ENCODE data around the gene ABCC3.
A peak's percentile ranks its signal among the peaks of the same experiment; 100 is the strongest.

ABCC3 gene

DNA sequence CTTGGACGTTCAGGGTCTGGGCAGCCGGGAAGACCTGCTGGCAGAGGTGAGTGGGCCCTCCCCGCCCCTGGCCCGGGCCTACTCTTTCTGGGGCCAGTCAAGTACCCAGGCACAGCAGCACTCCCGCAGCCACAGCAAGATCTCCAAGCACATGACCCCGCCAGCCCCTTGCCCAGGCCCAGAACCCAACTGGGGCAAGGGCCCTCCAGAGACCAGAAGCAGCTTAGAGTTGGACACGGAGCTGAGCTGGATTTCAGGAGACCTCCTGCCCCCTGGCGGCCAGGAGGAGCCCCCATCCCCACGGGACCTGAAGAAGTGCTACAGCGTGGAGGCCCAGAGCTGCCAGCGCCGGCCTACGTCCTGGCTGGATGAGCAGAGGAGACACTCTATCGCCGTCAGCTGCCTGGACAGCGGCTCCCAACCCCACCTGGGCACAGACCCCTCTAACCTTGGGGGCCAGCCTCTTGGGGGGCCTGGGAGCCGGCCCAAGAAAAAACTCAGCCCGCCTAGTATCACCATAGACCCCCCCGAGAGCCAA, 8.6 kb upstream of the ABCC3 start:
- DNase-seq (ENCODE audit: low read depth in 2 of 2, low spot score in 1 of 2) = peak in 1 of 2 donors; percentile 20

DNA sequence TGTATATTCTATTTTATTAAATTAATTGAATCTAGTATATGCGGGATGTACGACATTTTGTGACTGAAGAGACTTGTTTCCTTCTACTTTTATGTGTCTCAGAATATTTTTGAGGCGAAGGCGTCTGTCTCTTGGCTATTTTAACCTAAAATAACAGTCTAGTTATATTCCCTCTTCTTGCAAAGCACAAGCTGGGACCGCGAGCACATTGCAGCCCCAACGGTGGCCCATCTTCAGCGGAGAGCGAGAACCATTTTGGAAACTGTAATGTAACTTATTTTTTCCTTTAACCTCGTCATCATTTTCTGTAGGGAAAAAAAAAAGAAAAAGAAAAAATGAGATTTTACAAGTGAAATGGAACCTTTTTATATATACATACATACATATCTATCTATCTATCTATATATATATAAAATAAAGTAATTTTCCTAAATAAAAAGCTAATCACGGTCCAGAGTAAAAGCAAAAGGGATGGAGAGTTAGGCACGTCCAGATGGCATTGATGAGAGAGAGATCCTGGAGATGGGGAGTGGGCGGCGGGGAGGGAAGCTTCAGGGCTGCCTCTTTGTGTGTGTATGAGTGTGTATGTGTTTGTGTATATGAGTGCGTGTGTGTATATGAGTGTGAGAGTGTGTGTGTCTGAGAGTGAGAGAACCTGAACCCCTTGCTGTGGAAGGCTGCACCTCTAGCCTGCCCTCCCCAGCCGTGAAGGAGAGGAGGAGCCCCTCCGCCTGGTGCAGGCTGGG, 7.5 kb upstream of the ABCC3 start:
- no peak for DNase-seq (ENCODE audit: low read depth in 2 of 2, low spot score in 1 of 2)

DNA sequence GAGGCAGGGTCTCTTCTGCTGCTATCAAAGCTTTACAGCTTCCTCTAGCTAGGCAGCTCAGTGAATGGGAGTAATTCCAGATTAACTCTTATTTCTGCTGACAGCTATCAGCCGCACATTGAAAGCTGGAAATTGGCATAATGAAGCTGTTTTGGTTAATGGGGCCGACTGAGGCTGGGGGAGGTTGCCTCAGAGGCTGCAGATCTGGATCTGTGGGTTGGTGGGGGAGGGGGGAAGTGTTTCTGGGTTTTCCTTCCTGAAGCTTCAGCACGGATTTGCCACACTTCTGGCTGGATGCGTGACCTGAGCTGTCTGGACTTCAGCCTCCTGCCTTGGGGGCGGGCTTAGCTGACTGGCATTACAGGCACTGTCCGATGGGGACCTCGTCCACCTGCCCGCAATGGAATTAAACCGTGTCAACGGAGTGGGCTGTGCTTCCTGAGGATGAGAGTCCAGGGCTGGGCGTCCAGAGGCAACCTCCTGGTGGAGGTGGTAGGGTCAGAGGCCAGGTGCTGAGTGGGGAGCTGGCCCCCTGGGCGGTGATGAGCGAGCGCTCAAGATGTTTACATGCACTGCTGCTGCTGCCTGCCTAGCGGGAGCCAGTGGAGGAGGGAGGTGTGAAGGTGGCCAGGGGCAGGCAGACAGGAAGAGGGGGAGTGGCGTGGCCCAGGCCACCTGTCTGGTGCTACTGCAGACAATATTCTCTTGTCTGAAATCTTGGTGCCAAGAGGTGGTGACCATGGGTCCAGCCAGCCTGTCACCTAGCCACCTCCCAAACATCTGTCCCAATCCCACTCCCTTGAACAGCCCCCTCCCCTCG, 6.7 kb upstream of the ABCC3 start:
- DNase-seq (ENCODE audit: low read depth in 2 of 2, low spot score in 1 of 2) = no peak

DNA sequence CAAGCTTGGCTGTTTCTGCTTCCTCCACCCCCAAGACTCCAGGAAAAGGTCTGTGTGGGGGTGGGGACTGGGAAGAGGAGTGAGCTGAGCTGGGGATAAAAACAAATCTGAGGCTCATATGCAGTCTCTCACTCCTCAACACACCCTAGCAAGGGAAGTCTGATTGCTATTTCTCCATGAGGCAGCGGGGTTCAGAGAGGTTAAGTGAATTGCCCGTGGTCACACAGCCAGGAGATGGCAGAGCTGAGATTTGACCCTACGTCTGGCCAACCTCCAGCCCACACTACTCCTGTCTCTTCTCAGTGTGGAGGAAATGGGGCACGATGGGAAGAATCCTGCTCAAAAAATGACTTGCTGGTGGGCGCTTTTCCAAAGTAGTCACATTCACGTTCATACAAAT, 4.8 kb upstream of the ABCC3 start:
- no peak for DNase-seq (ENCODE audit: low read depth in 2 of 2, low spot score in 1 of 2)

DNA sequence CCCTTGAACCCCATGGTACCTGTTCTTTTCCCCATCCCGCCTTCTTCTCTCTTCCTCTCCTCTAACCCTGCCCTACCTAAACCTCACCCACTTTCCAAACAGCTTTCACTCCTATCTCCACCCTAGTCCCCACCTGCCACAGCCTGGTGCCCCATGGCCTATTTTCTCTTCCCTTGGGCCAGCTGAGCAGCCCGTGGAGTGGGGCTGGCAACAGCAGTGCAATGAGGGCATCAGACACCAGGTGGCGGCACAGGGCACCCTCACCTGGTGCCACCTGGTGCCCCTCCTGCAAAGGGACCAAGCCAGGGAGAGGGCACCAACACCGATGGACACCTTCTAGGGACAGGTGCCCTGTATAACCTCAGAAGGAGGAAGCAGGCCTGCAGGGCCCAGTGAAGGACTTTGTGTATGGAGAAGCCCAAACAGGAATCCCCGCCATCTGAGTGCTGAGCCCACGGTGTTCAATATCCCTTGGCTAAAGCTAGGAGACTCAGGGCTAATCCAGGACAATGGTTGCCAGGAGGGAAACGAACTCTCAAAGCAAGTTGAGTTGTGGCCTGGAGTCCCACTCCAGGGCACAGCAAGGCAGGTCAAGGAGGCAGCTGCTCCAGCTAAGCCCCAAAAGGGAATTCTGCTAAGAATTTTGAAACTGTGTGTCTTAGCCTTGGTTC, 4.0 kb upstream of the ABCC3 start:
- DNase-seq (ENCODE audit: low read depth in 2 of 2, low spot score in 1 of 2) = peak in 1 of 2 donors; percentile 26

DNA sequence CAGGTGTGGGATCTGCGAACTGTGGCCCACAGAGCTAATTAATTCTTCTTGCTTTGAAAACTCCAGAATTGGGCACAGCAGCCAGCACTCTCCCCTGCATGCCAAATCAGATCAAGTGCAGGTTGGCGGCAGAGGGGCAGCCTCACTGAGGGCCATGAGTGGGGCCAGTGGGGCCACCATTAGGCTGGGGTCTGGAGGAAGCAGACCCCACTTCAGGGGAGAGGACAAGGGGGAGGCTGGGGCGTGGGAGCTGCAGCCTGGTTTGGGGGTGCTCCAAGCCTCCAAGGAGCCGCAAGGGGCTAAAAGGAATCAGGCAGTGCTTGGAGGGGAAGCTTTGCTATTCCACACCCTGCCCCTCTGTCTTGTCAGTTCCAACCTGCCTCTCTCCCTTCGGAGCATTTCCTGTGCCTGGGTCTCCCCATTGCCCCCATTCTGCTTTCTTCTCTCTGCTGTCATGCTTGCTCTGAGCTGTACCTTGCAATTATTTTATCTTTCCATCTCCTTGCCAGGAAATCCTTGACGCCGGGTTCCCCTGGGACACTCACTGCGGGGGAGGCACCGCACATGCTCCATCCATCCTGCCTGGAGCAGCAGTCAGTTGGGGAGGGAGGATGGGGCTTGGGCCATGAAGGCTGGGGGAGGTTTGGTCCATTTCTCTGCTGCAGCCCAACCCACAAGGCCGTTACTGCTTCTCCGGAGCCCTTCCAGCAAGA, 3.3 kb upstream of the ABCC3 start:
- DNase-seq (ENCODE audit: low read depth in 2 of 2, low spot score in 1 of 2) = no peak

DNA sequence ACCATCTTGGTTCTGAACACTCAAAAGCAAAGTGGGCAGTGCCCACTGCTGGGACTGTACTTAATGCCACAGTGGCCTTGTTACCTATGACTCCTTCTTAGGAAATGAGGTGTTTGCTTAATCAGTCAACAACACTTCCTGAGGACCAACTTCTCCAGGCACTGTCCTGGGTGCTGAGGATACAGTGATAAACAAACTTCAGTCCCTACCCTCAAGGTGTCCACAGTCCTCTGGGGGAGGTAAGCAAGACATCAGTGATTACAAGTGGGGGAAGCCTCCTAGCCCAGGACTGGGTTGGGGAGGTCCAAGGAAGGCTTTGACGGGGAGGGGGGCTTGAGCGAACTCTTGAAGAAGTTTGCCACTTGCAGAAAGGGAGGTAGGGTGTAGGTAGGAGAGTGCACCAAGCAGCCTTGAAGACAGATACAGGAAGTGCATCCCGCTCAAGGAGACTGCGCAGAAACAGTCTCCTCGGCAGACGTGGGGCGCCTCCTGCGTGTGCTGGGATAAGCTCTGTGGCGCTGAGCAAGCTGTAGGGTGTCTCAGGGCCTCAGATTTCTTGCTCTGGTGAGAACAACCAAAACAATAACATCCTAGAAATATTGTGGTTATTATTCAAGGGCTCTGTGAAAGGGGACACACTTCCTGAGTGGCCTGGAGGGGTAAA, 2.6 kb upstream of the ABCC3 start:
- no peak for DNase-seq (ENCODE audit: low read depth in 2 of 2, low spot score in 1 of 2)

DNA sequence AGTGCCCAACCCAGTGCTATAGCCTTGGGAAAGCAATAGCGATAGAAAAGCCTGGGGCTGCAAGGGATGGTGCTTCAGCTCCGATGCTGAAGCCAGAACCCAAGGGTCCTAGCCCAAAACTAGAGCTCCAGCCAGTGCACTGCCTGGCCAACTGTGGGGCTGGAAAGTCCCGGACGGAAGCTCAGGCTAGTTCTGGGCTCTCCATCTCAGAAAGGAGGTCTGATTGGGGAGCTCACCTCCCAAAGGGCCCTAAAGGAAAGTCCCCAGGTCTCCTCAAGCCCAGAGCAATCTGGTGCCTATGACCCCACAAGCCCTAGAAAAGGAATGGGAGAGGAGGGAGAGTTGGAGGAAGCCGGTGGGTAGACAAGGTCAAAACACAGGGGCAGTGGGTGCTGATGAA, 2.0 kb upstream of the ABCC3 start:
- DNase-seq (ENCODE audit: low read depth in 2 of 2, low spot score in 1 of 2) = no peak

DNA sequence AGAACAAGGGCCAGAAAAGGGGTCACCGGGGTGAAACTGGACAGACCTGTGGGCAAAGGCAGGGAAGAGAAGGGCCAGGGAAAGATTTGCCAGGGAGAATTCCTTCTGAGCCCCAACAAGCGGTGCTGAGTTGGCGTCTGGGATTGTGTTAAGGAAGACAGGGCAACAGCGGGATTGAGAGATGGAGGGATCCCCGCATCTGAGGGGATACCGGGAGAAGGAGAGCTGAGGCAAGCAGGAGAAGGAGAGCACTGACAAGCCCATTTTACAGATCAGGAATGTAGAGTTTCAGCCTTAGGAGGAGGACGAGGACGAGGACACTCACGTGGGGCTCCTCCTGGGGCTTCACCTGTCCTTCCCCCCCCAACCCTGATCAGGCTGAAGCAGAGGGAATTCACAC, 998 bp upstream of the ABCC3 start:
- DNase-seq (ENCODE audit: low read depth in 2 of 2, low spot score in 1 of 2) = no peak

DNA sequence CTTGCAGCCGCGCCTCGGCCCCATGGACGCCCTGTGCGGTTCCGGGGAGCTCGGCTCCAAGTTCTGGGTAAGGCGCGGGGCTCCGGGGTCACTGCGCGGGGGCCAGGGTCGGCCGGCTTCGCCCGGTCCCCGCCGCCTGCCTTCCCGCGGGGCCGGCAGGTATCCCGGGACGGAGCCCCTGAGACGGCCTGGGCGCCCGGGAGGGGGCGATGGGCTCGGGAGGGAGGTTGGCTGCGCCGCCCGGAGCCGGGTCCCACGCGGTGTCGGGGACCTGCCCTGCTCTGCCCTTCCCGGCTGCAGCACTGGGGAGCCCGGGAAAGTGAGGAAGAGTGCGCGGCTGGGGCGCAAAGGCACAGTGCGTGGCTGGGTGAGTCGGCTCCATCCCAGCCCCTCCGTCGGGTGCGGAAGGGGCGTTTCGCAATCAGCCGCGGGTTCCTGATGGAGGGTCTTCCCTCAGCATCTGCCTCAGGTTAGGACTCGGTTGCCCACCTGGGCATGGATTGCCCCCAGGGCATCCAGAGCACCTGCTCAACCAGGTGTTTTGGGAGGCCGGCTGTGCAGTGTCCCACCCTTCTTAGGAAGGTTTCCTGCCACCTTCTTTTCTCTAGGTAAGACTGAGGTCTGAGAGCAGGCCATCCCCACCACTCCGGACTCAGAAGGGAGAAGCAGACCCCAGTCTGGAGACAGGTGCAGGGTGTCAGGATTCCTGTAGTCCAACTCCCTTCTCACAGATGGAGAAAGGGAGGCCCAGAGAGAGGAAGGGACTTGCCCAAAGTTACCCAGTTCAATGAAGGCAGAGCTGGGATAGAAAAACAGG, 442 bp downstream of the ABCC3 start:
- DNase-seq (ENCODE audit: low read depth in 2 of 2, low spot score in 1 of 2) = no peak

DNA sequence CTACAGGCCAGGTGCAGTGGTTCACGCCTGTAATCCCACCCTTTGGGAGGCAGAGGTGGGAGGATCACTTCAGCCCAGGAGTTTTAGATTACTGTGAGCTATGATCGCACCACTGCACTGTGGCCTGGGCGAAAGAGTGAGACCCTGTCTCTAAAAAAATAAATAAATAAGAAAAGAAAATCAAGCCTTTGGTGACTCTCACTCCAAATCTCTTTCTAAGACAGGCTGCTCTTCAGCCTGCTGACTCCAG, 976 bp downstream of the ABCC3 start:
- DNase-seq (ENCODE audit: low read depth in 2 of 2, low spot score in 1 of 2) = no peak

DNA sequence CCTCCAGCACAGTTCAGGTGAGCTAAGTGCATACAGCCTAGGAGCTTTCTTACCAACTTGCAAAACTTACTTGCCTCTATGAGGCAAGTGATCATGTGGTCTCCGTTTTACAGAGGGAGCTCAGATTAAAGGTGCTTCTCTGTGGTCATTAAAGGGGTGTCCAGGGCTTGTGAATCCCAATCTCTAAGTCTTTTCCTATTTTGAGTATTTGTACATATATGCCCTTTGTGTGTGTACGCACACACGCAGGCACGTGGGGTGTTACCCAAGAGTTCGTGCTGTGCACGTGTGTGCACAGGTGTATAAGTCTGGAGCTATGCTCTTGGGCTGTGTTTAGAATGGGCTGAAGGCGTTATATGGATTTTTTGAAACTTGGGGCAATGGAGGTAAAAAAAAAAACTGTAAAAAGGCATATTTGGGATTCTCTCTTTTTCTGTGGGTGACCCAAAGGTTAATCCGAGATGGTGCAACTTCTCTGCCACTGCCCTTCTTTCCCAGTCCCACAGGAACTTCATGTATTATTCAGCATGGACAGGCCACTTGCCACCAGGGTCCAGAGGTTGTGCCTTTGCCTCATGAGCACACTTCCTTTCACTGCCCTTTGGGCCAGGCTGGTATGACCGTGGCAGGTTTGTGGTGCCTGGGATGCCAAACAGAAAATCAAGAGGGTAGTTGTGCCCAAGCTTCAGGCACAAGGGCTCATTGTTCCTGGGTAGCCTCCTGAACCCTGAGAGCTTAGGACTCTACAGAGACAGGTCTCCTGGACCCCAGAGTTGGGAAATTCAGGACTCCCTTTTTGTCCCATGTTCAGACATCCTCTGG, 1.5 kb downstream of the ABCC3 start:
- no peak for DNase-seq (ENCODE audit: low read depth in 2 of 2, low spot score in 1 of 2)

DNA sequence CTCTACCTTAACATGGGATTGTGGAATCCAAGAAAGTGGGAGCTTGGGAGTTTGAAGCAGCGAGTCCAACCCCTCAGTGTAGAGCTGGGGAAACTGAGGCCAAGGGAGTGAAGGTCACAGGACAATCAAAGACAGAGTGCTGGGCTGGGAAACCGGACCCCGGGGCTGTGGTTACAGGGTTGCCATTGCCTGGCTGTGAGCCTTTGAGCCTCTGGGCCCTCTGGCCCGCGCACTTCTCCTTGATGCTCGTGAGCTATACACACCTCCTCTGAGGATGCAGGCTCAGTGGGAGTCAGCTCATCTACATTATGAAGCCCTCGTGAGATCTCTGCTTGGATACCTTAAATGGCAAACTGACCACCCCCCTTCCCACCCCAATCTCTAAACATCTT, 2.1 kb downstream of the ABCC3 start:
- DNase-seq (ENCODE audit: low read depth in 2 of 2, low spot score in 1 of 2) = no peak

DNA sequence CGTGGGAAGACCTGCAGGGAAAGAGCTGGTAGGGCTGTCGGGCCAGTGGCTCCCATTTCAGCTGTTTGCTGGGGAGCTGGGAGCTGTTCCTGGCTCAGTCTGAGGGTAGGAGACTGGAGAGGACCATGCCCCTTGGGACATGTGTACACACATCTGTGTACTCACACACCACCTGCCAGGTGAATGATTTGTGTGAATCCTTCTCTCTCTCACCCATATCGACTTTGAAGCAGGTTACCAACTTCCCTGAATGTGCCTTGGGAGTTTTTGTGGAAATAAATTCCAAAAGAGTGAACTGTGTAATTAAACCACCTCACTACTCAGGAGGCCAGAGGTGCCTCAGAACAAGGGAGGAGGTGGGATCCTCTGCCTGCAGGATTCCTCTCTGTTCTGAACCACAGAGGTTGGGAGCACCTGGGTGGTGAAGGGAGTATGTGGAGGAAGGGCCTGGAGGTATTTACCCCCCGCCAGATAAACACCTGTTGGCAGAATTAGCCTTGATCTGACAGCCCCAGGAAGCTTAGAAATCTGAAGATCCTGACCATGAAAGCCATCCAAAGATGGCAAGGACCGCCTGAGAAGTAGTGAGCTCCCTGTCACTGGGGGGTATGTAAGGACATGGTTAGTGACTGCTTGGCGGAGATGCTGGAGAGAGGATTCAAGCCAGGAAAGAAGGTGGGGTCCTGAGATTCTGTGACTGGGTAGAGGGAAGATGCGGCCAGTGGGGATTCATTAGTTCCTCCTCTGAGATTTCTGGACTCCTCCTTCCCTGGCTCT, 3.3 kb downstream of the ABCC3 start:
- DNase-seq (ENCODE audit: low read depth in 2 of 2, low spot score in 1 of 2) = no peak

DNA sequence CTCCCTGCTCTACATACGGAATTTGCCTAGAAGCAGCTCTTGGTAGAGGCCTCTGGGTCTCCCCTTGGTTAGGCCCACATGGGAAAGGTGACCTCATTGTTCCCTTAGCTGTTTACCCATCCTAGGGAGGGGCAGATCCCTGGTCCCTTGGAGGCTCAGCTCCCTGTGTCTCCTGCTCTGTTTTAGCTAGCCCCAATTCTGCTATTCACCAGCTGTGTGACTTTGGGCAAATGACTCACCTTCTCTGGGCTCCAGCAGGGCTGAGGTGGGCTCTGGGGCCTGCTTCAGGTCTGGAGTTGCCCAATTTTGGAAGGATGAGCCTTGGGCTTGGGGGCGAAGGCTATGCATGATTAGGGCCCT, 3.9 kb downstream of the ABCC3 start:
- DNase-seq (ENCODE audit: low read depth in 2 of 2, low spot score in 1 of 2) = no peak

DNA sequence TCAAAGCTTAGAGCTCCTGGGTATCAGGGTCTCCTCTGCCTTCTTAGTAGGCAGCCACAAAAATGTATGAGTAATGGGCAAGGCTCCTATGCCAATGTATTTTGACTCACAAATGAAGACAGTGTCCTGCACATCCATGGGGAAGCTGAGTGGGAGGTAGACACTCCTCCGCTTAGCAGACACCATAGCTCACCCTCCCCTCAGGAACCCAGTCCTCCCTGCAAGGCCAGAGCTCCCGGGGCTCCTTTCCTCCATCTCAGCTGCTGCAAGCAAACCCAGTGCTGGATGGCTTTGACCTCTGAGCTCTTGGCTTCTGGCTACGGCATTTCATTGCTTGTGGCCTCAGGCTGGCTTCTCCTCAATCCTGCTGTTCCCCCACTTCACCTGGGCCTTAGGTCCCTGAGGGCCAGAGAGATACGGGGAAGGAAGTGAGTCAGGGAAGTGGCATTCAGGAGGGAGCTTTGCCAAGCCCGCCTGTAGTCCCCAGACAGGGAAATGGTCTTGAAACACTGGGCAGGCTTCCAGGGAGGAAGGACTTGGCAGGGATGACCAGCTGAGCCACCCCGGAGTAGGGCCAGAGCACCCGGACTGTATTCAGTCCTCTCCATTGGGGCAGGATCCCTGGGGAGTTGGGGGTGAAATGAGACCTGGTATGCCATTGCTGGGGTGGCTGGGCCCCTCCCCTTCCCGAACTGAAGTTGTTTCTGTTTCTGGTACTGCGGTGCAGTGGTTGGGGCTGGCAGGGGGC, 4.5 kb downstream of the ABCC3 start:
- DNase-seq (ENCODE audit: low read depth in 2 of 2, low spot score in 1 of 2) = no peak

DNA sequence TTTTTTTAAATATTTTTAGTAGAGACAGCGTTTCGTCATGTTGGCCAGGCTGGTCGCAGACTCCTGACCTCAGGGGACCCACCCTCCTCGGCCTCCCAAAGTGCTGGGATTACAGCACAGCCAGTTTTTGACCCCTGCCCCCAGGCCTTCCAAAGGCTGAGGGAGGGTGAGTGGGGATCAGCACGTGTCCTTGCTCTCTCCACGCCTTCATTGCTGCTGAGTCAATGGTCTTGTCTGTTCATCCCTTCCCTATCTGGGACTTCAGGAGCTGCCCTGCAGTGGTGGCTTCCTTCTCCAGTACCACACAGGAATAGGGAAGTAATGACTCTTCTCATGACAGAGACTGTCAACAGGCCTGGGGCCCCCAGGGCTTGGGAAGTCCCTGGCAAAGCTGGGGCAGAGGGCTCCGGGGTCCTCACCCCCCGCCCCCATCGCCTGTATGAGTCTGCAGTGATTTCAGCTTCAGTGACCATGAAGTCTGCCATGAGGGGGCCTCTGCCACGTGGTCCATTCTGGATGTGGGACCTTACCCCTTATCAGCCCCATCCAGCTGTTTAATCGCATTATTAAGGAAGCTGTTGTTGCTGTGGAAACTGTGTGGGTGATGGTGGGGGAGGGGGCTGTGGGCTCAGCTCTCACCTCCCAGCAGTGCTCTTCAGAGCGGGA, 6.1 kb downstream of the ABCC3 start:
- no peak for DNase-seq (ENCODE audit: low read depth in 2 of 2, low spot score in 1 of 2)
